K562 (cell line): Measurements from ENCODE around the gene TTLL8.

ENCODE experiments used
- ATF3 ChIP-seq, 2 experiments: fragments of 450-650 bp in 1 of 2; sonication (generic) in 1 of 2; formaldehyde crosslinking in 1 of 2; IDR thresholded peaks in 1 of 2; conservative IDR thresholded peaks in 1 of 2; 2 replicates each; pipeline versions ENCODE4 v1.6.1 to v1.8.1; 2016 to 2023; ENCODE audit warnings: mild to moderate bottlenecking in 2 of 2, moderate library complexity in 2 of 2, inconsistent platforms in 1 of 2, missing genetic modification reagents in 1 of 2
- BHLHE40 ChIP-seq: IDR thresholded peaks from 2 replicates; pipeline ENCODE4 v1.6.1; 2011; ENCODE audit warnings: low read length, improper control_type of control experiment
- BRD4 ChIP-seq: fragments of 200-600 bp; sonication (generic); IDR thresholded peaks from 2 replicates; pipeline ENCODE4 v1.6.1; 2017; ENCODE audit warnings: inconsistent platforms
- CTCF ChIP-seq, 3 experiments: IDR thresholded peaks in 2 of 3; conservative IDR thresholded peaks in 1 of 3; 2 replicates each; pipeline ENCODE4 v1.5.1; 2011 to 2012; ENCODE audit warnings: low read length in 3 of 3, mild to moderate bottlenecking in 3 of 3, control low read depth in 2 of 3, improper control_type of control experiment in 1 of 3, inconsistent platforms in 1 of 3, low read depth in 1 of 3, mixed read lengths in 1 of 3, moderate library complexity in 1 of 3; ENCODE audit not compliant: insufficient read depth in 2 of 3
- GTF2A2 ChIP-seq: IDR thresholded peaks from 2 replicates; pipeline ENCODE4 v1.6.1; 2016; ENCODE audit warnings: mild to moderate bottlenecking, missing genetic modification characterization, missing compliant biosample characterization
- JUND ChIP-seq, 2 experiments: IDR thresholded peaks; 2 replicates in 1 of 2; 3 replicates in 1 of 2; pipeline ENCODE4 v1.6.1; 2011; ENCODE audit warnings: borderline replicate concordance in 2 of 2, low read depth in 2 of 2, low read length in 2 of 2, improper control_type of control experiment in 1 of 2, missing biosample characterization in 1 of 2, missing genetic modification characterization in 1 of 2, missing genetic modification reagents in 1 of 2
- NRF1 ChIP-seq, 2 experiments: fragments of 450-650 bp; IDR thresholded peaks in 1 of 2; conservative IDR thresholded peaks in 1 of 2; 2 replicates each; pipeline ENCODE4 v1.6.1; 2014; ENCODE audit warnings: mild to moderate bottlenecking in 2 of 2
- POLR2A ChIP-seq: fragments of 450-650 bp; conservative IDR thresholded peaks from 2 replicates; pipeline ENCODE4 v1.6.1; 2016
- REST ChIP-seq, 2 experiments: fragments of 450-650 bp; formaldehyde crosslinking in 1 of 2; IDR thresholded peaks; 2 replicates each; pipeline versions ENCODE4 v1.4.0 to v1.6.1; 2014 to 2020; ENCODE audit warnings: mild to moderate bottlenecking in 2 of 2, borderline replicate concordance in 1 of 2, low read depth in 1 of 2
- SIN3A ChIP-seq, 2 experiments: fragments of 150-350 bp in 1 of 2; IDR thresholded peaks; 2 replicates each; pipeline ENCODE4 v1.6.1; 2011 to 2016; ENCODE audit warnings: borderline replicate concordance in 2 of 2, low read depth in 2 of 2, low read length in 2 of 2, mild to moderate bottlenecking in 2 of 2, moderate library complexity in 2 of 2; ENCODE audit not compliant: control insufficient read depth in 1 of 2
- SMARCA5 ChIP-seq: fragments of 450-650 bp; IDR thresholded peaks from 2 replicates; pipeline ENCODE4 v1.6.1; 2016
- SMARCE1 ChIP-seq: fragments of 450-650 bp; IDR thresholded peaks from 2 replicates; pipeline ENCODE4 v1.7.1; 2016; ENCODE audit warnings: mild to moderate bottlenecking
- ZNF561 ChIP-seq: fragments of 450-650 bp; formaldehyde crosslinking; conservative IDR thresholded peaks from 2 replicates; pipeline ENCODE4 v1.4.0; 2020; ENCODE audit warnings: mild to moderate bottlenecking, moderate library complexity
- ZNF589 ChIP-seq: fragments of 200-800 bp; sonication (Bioruptor generic); IDR thresholded peaks from 2 replicates; pipeline ENCODE4 v1.6.1; 2016; ENCODE audit warnings: low read depth, missing genetic modification characterization, missing compliant biosample characterization

GRCh38 chr22:50011447-50012210 is 46.5 kb downstream of the TTLL8 start:
- TF ChIP-seq SIN3A (IDR thresholded peaks at IDR 0.05; ENCODE audit: borderline replicate concordance in 2 of 2, control insufficient read depth in 1 of 2, low read depth in 2 of 2, low read length in 2 of 2) (no peak), CTCF (IDR thresholded peaks at IDR 0.05 in 2 of 3, conservative IDR thresholded peaks at IDR 0.05 in 1 of 3; ENCODE audit: insufficient read depth in 2 of 3, low read depth in 1 of 3, low read length in 3 of 3) (no peak), BRD4 (no peak), BHLHE40 (no peak), REST (IDR thresholded peaks at IDR 0.05; ENCODE audit: borderline replicate concordance) (no peak), REST (CRISPR knock-in tag; IDR thresholded peaks at IDR 0.05; ENCODE audit: low read depth) (no peak), ZNF589 (CRISPR knock-in tag) (no peak), ATF3 (IDR thresholded peaks at IDR 0.05) (no peak), ATF3 (CRISPR knock-in tag; conservative IDR thresholded peaks at IDR 0.05) (no peak), NRF1 (conservative IDR thresholded peaks at IDR 0.05 in 1 of 2, IDR thresholded peaks at IDR 0.05 in 1 of 2) (no peak), ZNF561 (CRISPR knock-in tag) (no peak), SMARCA5 (no peak), SMARCE1 (no peak), POLR2A (no peak), GTF2A2 (tag) (no peak), JUND (IDR thresholded peaks at IDR 0.05; ENCODE audit: borderline replicate concordance, low read depth, low read length) (no peak), JUND (tag; IDR thresholded peaks at IDR 0.05; ENCODE audit: borderline replicate concordance, low read depth, low read length) (no peak)
